8988T (cell line): ENCODE data around the gene PYGL.
A peak's percentile ranks its signal among the peaks of the same experiment; 100 is the strongest.
"Not testable (repeated sequence)": the region's sequence is repeated elsewhere in the genome, so short reads cannot be mapped to it uniquely, and the experiment has no call there.

ENCODE experiments used
- DNase-seq: peaks from one replicate; pipeline ENCODE4 v3.0.0; 2011

Gene PYGL

GRCh38 chr14:50954811-50955372 is 10.6 kb upstream of the PYGL start:
- peak; percentile 36 for DNase-seq

- no peak for DNase-seq
Measured at GRCh38 chr14:50953502-50953901, 9.2 kb upstream of the PYGL start.

GRCh38 chr14:50951032-50951431 is 6.7 kb upstream of the PYGL start:
- no peak for DNase-seq

GRCh38 chr14:50948205-50948604 is 3.9 kb upstream of the PYGL start:
- DNase-seq: no peak

GRCh38 chr14:50947446-50947845 is 3.2 kb upstream of the PYGL start:
- no peak for DNase-seq

- DNase-seq: no peak
Measured at GRCh38 chr14:50946234-50946935, 2.1 kb upstream of the PYGL start.

- DNase-seq: no peak
Measured at GRCh38 chr14:50944647-50945413, 547 bp upstream of the PYGL start.

- peak; percentile 23 for DNase-seq
Measured at GRCh38 chr14:50943261-50943942, 881 bp downstream of the PYGL start.

GRCh38 chr14:50941638-50942037 is 2.6 kb downstream of the PYGL start:
- not testable (repeated sequence) for DNase-seq

GRCh38 chr14:50941151-50941550 is 3.1 kb downstream of the PYGL start:
- DNase-seq: no peak

GRCh38 chr14:50937800-50938199 is 6.5 kb downstream of the PYGL start:
- DNase-seq: no peak

GRCh38 chr14:50937325-50937724 is 7.0 kb downstream of the PYGL start:
- no peak for DNase-seq

- no peak for DNase-seq
Measured at GRCh38 chr14:50936882-50937281, 7.4 kb downstream of the PYGL start.

GRCh38 chr14:50936016-50936340 is 8.3 kb downstream of the PYGL start:
- DNase-seq: no peak

- DNase-seq: no peak
Measured at GRCh38 chr14:50935126-50936015, 8.9 kb downstream of the PYGL start.

- DNase-seq: no peak
Measured at GRCh38 chr14:50932592-50933495, 11.4 kb downstream of the PYGL start.

- DNase-seq: no peak
Measured at GRCh38 chr14:50932156-50932555, 12.1 kb downstream of the PYGL start.

GRCh38 chr14:50931559-50931958 is 12.7 kb downstream of the PYGL start:
- no peak for DNase-seq

- no peak for DNase-seq
Measured at GRCh38 chr14:50929506-50929905, 14.8 kb downstream of the PYGL start.

- DNase-seq: no peak
Measured at GRCh38 chr14:50928002-50928635, 16.2 kb downstream of the PYGL start.

GRCh38 chr14:50926851-50927386 is 17.4 kb downstream of the PYGL start:
- no peak for DNase-seq
